ENCODE measurements around the gene TBC1D22A. TPM values are rescaled to one million over a fixed set of nuclear protein-coding genes. Genes with fewer than 3 reads are reported as not detected.

Gene TBC1D22A
- total RNA-seq, 1 donor from 2014 or later: 87.8 TPM

DNA sequence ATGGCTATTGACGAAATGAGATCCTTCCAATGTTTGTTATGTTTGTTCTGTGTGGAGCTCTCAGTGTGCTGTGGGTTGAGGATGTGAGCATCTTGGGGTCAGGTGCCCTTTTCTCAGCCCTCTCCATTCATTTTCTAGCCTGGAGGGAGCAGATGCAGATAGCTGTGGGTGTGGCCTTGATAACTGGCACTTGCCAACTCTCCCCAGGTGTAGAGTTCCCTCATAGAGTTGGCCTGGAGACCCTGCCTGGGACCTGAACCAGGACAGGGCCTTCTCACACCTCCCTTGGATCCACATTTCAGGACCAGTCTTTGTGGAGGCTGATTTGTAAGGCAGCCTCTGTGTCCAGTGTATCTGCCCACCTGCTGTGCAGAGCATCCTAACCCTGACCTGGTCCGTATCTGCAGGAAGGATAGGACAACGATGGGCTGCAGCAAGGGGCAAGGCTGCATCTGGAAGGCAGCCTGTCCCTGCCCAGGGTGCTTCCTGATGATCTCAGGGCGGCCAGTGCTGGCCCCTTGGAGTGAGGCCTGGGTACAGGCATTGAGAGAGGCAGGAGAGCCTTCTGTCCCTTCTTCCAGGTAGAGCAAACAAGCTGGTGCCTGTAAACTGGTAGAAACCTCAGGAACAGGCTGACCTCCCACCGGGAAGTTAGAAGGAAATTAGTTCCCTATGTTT is 245.9 kb downstream of the TBC1D22A start:
- no peak overlapping the region for H3K4me3 ChIP-seq
- intact Hi-C loops (cut with DNase I): no loop called here
- peaks cover 4 to 20% of the 10 kb centered on the region in 2 donors for H3K36me3 ChIP-seq
- DNase-seq (ENCODE audit: low spot score in 2 of 2): no peak
- H3K9me3 ChIP-seq: no peaks in the 10 kb centered on the region
- no peaks in the 10 kb centered on the region for H3K4me1 ChIP-seq
- TF ChIP-seq, protein P1, sequence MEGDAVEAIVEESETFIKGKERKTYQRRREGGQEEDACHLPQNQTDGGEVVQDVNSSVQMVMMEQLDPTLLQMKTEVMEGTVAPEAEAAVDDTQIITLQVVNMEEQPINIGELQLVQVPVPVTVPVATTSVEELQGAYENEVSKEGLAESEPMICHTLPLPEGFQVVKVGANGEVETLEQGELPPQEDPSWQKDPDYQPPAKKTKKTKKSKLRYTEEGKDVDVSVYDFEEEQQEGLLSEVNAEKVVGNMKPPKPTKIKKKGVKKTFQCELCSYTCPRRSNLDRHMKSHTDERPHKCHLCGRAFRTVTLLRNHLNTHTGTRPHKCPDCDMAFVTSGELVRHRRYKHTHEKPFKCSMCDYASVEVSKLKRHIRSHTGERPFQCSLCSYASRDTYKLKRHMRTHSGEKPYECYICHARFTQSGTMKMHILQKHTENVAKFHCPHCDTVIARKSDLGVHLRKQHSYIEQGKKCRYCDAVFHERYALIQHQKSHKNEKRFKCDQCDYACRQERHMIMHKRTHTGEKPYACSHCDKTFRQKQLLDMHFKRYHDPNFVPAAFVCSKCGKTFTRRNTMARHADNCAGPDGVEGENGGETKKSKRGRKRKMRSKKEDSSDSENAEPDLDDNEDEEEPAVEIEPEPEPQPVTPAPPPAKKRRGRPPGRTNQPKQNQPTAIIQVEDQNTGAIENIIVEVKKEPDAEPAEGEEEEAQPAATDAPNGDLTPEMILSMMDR (IDR thresholded peaks at IDR 0.05): no peak
- H3K27ac ChIP-seq: no peak overlapping the region
- no peaks in the 10 kb centered on the region for H3K27me3 ChIP-seq

DNA sequence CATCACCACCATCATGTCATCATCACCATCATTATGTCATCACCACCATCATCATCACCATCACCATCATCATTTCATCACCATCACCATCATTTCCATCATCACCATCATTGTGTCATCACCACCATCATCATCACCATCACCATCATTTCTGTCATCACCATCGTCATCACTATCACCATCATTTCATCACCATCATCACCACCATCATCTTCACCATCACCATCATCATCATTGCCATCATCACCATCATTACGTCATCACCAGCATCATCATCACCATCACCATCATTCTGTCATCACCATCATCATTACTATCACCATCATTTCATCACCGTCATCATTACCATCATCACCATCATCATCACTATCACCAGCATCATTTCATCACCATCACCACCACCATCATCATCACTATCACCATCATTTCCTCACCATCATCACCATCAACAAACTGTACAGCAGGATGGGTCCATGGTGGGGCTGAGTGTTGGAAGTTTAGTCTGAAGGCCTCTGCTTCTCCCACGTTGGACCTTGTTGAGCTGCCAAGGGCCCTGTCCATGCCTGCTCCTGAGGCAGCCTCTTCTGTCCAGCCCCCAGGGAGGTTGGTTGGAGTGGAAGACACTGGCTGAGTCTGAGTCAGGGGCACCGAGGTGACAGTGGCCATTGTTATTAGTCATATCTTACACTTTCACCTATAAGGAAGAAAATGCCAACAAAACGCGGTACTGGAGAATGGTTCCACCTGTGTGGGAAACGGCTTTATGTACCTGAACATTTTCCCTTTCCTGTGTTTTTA is 247.1 kb downstream of the TBC1D22A start:
- Histone ChIP-seq H3K27ac (no peak overlapping the region), H3K9me3 (no peaks in the 10 kb centered on the region), H3K4me1 (no peaks in the 10 kb centered on the region), H3K27me3 (no peaks in the 10 kb centered on the region), H3K4me3 (no peak overlapping the region), H3K36me3 (peaks cover 4 to 20% of the 10 kb centered on the region in 2 donors)
- TF ChIP-seq, protein P1 (IDR thresholded peaks at IDR 0.05): no peak
- intact Hi-C loops (cut with DNase I): no loop called here
- DNase-seq (ENCODE audit: low spot score in 2 of 2): no peak

DNA sequence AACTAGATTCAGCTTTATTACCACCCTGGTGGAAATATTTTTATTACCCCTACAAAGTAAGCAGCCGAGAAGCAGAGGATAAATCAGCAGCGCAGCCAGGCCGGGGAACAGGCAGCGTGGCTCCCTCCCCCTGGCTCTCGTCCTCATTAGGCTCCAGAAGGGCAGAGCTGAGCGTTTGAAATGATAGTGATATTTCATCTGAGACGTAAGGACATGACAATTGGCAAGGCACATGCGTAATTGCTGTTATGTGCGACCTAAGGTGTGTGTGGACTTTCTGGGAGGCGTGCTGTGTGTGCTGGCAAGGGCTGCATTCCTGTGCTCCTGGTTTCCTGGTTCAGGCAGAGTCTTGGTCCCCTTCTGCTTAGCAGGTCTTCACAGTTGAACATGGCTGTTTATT is 247.8 kb downstream of the TBC1D22A start:
- no peak overlapping the region for H3K4me3 ChIP-seq
- H3K27ac ChIP-seq: no peak overlapping the region
- TF ChIP-seq, protein P1 (IDR thresholded peaks at IDR 0.05): no peak
- H3K36me3 ChIP-seq: peaks cover 4 to 20% of the 10 kb centered on the region in 2 donors
- no peaks in the 10 kb centered on the region for H3K9me3 ChIP-seq
- no peaks in the 10 kb centered on the region for H3K4me1 ChIP-seq
- no peaks in the 10 kb centered on the region for H3K27me3 ChIP-seq
- intact Hi-C loops (cut with DNase I): no loop called here
- DNase-seq (ENCODE audit: low spot score in 2 of 2): no peak

DNA sequence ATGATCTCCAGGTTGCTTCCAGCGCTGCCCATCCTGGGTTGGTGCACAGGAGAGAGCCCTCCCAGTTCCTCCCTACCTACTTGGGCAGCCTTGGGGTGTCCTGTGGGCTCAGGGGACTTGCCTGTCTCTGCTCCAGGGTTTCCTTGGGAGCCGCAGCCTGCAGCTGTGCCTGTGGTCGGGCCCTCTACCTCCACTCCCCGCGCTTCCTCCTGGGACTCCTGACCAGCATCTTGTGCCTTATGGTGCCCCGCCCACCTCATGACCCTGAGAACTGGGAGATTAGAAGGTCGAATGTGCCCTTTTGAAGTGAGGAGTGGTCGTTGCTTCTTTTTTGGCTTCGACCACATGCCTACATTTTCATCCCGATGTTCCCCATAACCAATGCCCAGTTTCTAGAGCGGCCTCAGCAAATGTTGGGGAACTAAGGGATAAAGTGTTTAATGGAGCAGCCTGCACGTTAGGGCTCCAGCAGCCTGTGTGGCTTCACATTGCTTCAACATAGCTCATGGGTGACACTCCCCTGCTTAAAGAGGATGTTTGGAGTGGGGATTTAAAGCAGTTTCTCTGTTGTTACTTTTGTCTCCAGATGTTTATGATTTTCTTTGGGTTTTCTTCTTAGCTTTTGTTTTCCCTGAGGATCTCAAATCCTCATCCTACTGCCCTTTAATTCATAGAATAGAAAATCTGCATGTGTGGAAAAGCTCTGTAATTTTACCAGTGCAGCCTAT is 248.8 kb downstream of the TBC1D22A start:
- Histone ChIP-seq H3K4me3 (no peak overlapping the region), H3K4me1 (no peaks in the 10 kb centered on the region), H3K9me3 (no peaks in the 10 kb centered on the region), H3K27ac (no peak overlapping the region), H3K36me3 (peaks cover 4 to 20% of the 10 kb centered on the region in 2 donors), H3K27me3 (no peaks in the 10 kb centered on the region)
- TF ChIP-seq, protein P1 (IDR thresholded peaks at IDR 0.05): no peak
- no peak for DNase-seq (ENCODE audit: low spot score in 2 of 2)
- intact Hi-C loops (cut with DNase I): no loop called here

DNA sequence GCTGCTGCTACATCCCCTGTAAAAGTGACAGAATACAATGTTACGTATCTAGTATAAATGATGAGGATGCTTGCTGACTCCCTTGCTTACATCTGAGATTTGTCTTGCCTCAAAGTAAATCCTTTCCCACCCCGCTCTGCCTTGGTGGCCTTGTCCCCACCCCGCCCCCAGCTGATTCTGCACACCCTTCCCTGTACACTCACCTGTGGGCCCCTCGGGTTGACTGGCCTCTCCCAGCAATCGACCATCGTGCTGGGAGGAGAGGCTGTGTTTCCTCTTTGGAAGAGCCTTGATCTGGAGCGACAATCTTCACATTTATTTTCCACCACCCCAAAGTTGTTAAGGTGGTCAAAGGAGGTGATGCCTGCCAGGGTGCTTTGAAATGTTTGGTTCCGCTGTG is 249.4 kb downstream of the TBC1D22A start:
- TF ChIP-seq, protein P1 (IDR thresholded peaks at IDR 0.05): no peak
- no peak overlapping the region for H3K27ac ChIP-seq
- intact Hi-C loops (cut with DNase I): no loop called here
- DNase-seq (ENCODE audit: low spot score in 2 of 2): no peak
- H3K4me3 ChIP-seq: no peak overlapping the region
- no peaks in the 10 kb centered on the region for H3K27me3 ChIP-seq
- H3K9me3 ChIP-seq: no peaks in the 10 kb centered on the region
- peaks cover 4 to 14% of the 10 kb centered on the region in 2 donors for H3K36me3 ChIP-seq
- H3K4me1 ChIP-seq: no peaks in the 10 kb centered on the region

Measured in ascending aorta (tissue), 2 donors.